Measurements from ENCODE around the gene DOCK2.
"Not testable (repeated sequence)": the region's sequence is repeated elsewhere in the genome, so short reads cannot be mapped to it uniquely, and the experiment has no call there.

The DOCK2 gene

GRCh38 chr5:169740435-169740834, 103.4 kb downstream of the DOCK2 start:
- no peaks in the 10 kb centered on the region for H3K36me3 ChIP-seq (ENCODE audit: control insufficient read depth, insufficient read depth, low read length)
- H3K27me3 ChIP-seq (ENCODE audit: control insufficient read depth, insufficient read depth, low read length), result no peaks in the 10 kb centered on the region
- H3K9me3 ChIP-seq (ENCODE audit: control insufficient read depth, insufficient read depth, low read depth, low read length), result no peaks in the 10 kb centered on the region
- H3K4me1 ChIP-seq (ENCODE audit: control insufficient read depth, insufficient read depth, low read length), result no peaks in the 10 kb centered on the region; the same call in 1 of the 2 replicates
- H3K4me3 ChIP-seq (ENCODE audit: low read depth, low read length), result no peak overlapping the region
- H3K27ac ChIP-seq (ENCODE audit: low read depth, low read length), result no peak overlapping the region
- H3K9ac ChIP-seq (ENCODE audit: low read length), result no peak overlapping the region

- no peaks in the 10 kb centered on the region for H3K27me3 ChIP-seq (ENCODE audit: control insufficient read depth, insufficient read depth, low read length)
- H3K4me1 ChIP-seq (ENCODE audit: control insufficient read depth, insufficient read depth, low read length), result peaks cover 13% of the 10 kb centered on the region; the same call in 1 of the 2 replicates
- H3K27ac ChIP-seq (ENCODE audit: low read depth, low read length), result no peak overlapping the region
- no peaks in the 10 kb centered on the region for H3K9me3 ChIP-seq (ENCODE audit: control insufficient read depth, insufficient read depth, low read depth, low read length)
- no peaks in the 10 kb centered on the region for H3K36me3 ChIP-seq (ENCODE audit: control insufficient read depth, insufficient read depth, low read length)
- H3K4me3 ChIP-seq (ENCODE audit: low read depth, low read length), result no peak overlapping the region
- no peak overlapping the region for H3K9ac ChIP-seq (ENCODE audit: low read length)
Measured at GRCh38 chr5:169742771-169743296, 105.8 kb downstream of the DOCK2 start.

- Histone ChIP-seq H3K36me3 (ENCODE audit: control insufficient read depth, insufficient read depth, low read length) (no peaks in the 10 kb centered on the region), H3K9ac (ENCODE audit: low read length) (no peak overlapping the region), H3K4me1 (ENCODE audit: control insufficient read depth, insufficient read depth, low read length) (peaks cover 13% of the 10 kb centered on the region; the same call in 1 of the 2 replicates), H3K4me3 (ENCODE audit: low read depth, low read length) (no peak overlapping the region), H3K9me3 (ENCODE audit: control insufficient read depth, insufficient read depth, low read depth, low read length) (no peaks in the 10 kb centered on the region), H3K27me3 (ENCODE audit: control insufficient read depth, insufficient read depth, low read length) (no peaks in the 10 kb centered on the region), H3K27ac (ENCODE audit: low read depth, low read length) (no peak overlapping the region)
Measured at GRCh38 chr5:169744336-169744735, 107.3 kb downstream of the DOCK2 start.

DNA sequence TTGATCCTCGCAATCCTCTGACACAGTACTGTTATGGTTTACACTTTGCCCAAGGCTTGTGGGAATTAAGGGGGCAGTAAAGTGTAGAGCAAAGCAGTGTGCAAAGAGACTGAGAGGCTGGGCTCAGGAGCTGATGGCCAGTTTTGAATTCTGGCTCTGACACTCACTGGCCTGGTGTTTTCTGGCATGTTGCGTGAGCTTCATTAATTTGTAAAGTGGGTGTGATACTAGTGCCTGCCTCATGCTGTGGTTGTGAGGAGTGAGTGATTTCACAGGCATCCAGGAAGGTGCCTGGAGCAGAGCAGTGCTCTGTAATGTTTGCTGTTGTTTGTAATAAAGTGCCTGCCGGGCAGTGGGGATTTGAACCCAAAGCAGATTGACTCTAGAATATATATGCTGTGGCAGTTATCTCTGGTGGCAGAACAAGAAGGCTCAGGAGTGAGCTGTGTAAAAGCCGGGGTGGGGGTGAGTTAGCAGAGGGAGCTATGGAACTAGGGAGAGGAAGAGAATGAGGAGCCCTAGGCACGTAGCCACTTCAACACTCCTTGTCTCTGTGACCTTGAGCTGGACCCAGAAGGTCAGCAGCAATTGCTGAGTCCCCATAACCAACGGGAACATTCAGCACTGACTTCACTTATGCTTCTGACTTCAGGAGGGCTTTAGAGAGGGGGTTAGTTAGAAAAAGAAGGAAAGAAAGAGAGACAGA, 108.5 kb downstream of the DOCK2 start:
- Histone ChIP-seq H3K9ac (ENCODE audit: low read length) (no peak overlapping the region), H3K27ac (ENCODE audit: low read depth, low read length) (no peak overlapping the region; the same call in 1 of the 2 replicates), H3K4me3 (ENCODE audit: low read depth, low read length) (no peak overlapping the region), H3K9me3 (ENCODE audit: control insufficient read depth, insufficient read depth, low read depth, low read length) (no peaks in the 10 kb centered on the region), H3K4me1 (ENCODE audit: control insufficient read depth, insufficient read depth, low read length) (peaks cover 13% of the 10 kb centered on the region; the same call in 1 of the 2 replicates), H3K27me3 (ENCODE audit: control insufficient read depth, insufficient read depth, low read length) (no peaks in the 10 kb centered on the region), H3K36me3 (ENCODE audit: control insufficient read depth, insufficient read depth, low read length) (no peaks in the 10 kb centered on the region)

DNA sequence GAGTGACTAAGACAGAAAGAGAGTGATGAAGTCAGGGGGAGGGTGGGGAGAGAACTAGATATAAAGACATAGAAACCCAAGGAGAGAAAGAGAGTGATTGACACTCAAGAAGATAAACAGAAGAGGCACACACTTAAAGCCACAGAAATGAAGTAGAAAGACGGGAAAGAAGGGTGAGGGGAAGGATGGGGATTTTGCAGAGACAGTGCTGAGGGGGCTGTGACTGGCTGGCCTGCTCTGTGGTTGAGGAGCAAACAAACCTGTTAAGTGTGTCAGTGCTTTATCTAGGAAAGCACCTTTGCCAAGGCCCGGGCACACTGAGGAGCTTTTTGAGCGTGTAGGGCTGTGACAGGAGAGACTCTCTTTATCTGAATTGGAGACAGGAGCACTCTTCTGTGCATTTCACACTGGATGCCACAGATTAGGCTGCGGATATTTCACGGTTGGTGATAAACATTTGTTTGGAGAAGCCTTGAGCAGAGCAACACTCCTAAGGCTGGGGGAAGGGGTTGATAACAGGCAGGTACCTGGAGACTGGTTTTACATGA, 109.1 kb downstream of the DOCK2 start:
- Histone ChIP-seq H3K27ac (ENCODE audit: low read depth, low read length) (no peak overlapping the region; the same call in 1 of the 2 replicates), H3K9ac (ENCODE audit: low read length) (no peak overlapping the region), H3K9me3 (ENCODE audit: control insufficient read depth, insufficient read depth, low read depth, low read length) (no peaks in the 10 kb centered on the region), H3K4me1 (ENCODE audit: control insufficient read depth, insufficient read depth, low read length) (peaks cover 13% of the 10 kb centered on the region; the same call in 1 of the 2 replicates), H3K27me3 (ENCODE audit: control insufficient read depth, insufficient read depth, low read length) (no peaks in the 10 kb centered on the region), H3K4me3 (ENCODE audit: low read depth, low read length) (no peak overlapping the region), H3K36me3 (ENCODE audit: control insufficient read depth, insufficient read depth, low read length) (no peaks in the 10 kb centered on the region)

DNA sequence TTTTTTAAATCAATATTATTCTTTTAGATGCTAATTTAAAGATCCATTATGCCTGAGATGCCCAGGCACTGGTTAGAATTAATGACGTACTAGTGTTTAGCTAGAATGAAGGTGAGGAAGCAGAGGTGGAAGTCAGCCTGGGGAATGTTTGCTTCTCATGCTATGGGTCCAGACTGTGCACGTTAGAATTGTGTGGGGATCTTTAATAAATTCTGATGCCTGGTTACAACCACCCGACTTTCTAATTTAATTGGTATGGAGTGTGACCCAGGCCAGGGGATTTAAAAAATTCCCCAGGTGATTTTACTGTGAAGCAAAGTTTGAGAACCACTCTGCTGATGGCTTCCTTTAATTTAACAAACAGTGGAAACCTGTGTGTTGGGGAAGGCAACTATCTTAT, 111.1 kb downstream of the DOCK2 start:
- peaks cover 13% of the 10 kb centered on the region; the same call in 1 of the 2 replicates for H3K4me1 ChIP-seq (ENCODE audit: control insufficient read depth, insufficient read depth, low read length)
- H3K27me3 ChIP-seq (ENCODE audit: control insufficient read depth, insufficient read depth, low read length), result no peaks in the 10 kb centered on the region
- no peaks in the 10 kb centered on the region for H3K36me3 ChIP-seq (ENCODE audit: control insufficient read depth, insufficient read depth, low read length)
- H3K4me3 ChIP-seq (ENCODE audit: low read depth, low read length), result no peak overlapping the region
- H3K27ac ChIP-seq (ENCODE audit: low read depth, low read length), result no peak overlapping the region
- no peaks in the 10 kb centered on the region for H3K9me3 ChIP-seq (ENCODE audit: control insufficient read depth, insufficient read depth, low read depth, low read length)
- no peak overlapping the region for H3K9ac ChIP-seq (ENCODE audit: low read length)

DNA sequence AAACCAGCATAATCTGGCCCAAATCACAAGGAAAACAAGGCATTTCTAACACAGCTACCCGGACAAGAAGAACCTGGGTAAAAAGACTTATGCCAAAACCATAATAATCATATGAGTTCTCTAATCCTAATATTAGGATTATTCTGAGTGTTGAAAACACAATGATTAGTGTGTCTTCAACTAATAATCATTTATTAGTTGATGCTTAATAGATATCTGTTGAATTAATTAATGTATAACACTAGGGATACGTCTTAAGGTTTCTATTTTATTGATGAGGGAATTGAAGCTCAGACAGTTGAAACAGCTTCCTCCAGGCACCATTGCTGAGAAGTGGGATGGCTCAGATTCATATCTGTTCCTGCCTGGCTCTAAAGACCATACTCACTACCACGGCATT, 112.2 kb downstream of the DOCK2 start:
- Histone ChIP-seq H3K9ac (ENCODE audit: low read length) (no peak overlapping the region), H3K4me3 (ENCODE audit: low read depth, low read length) (no peak overlapping the region), H3K36me3 (ENCODE audit: control insufficient read depth, insufficient read depth, low read length) (no peaks in the 10 kb centered on the region), H3K27ac (ENCODE audit: low read depth, low read length) (no peak overlapping the region), H3K9me3 (ENCODE audit: control insufficient read depth, insufficient read depth, low read depth, low read length) (no peaks in the 10 kb centered on the region), H3K4me1 (ENCODE audit: control insufficient read depth, insufficient read depth, low read length) (peaks cover 19% of the 10 kb centered on the region), H3K27me3 (ENCODE audit: control insufficient read depth, insufficient read depth, low read length) (no peaks in the 10 kb centered on the region)

GRCh38 chr5:169751490-169751889, 114.4 kb downstream of the DOCK2 start:
- no peaks in the 10 kb centered on the region for H3K9me3 ChIP-seq (ENCODE audit: control insufficient read depth, insufficient read depth, low read depth, low read length)
- no peaks in the 10 kb centered on the region for H3K27me3 ChIP-seq (ENCODE audit: control insufficient read depth, insufficient read depth, low read length)
- H3K9ac ChIP-seq (ENCODE audit: low read length), result no peak overlapping the region
- H3K4me1 ChIP-seq (ENCODE audit: control insufficient read depth, insufficient read depth, low read length), result peaks cover 13% of the 10 kb centered on the region
- no peaks in the 10 kb centered on the region for H3K36me3 ChIP-seq (ENCODE audit: control insufficient read depth, insufficient read depth, low read length)
- H3K4me3 ChIP-seq (ENCODE audit: low read depth, low read length), result no peak overlapping the region
- H3K27ac ChIP-seq (ENCODE audit: low read depth, low read length), result no peak overlapping the region

- not testable (repeated sequence) for H3K27ac ChIP-seq (ENCODE audit: low read depth, low read length); H3K4me3 ChIP-seq (ENCODE audit: low read depth, low read length); H3K9me3 ChIP-seq (ENCODE audit: control insufficient read depth, insufficient read depth, low read depth, low read length); H3K9ac ChIP-seq (ENCODE audit: low read length); H3K27me3 ChIP-seq (ENCODE audit: control insufficient read depth, insufficient read depth, low read length); H3K36me3 ChIP-seq (ENCODE audit: control insufficient read depth, insufficient read depth, low read length); H3K4me1 ChIP-seq (ENCODE audit: control insufficient read depth, insufficient read depth, low read length)
Measured at GRCh38 chr5:169752566-169752965, 115.5 kb downstream of the DOCK2 start.

DNA sequence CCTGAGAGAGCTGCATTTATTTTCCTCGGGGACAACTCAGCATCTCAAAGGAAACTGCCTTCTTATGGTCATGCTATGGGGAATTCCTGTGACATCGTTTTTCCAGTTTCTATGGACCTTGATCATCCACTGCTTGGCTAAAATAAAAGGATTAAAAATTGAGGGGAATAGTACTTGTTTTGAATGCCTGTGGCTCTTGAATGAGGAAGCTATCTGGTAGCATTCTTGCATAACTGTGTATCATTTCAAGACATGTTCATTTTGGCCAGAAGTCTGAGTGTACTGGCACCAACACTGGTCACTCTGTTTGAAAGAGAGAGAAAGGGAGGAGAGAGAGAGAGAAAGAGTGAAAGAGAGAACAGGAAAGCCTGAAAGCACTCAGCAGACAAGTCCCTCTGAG, 116.7 kb downstream of the DOCK2 start:
- Histone ChIP-seq H3K27ac (ENCODE audit: low read depth, low read length) (no peak overlapping the region), H3K9ac (ENCODE audit: low read length) (no peak overlapping the region), H3K36me3 (ENCODE audit: control insufficient read depth, insufficient read depth, low read length) (no peaks in the 10 kb centered on the region), H3K27me3 (ENCODE audit: control insufficient read depth, insufficient read depth, low read length) (no peaks in the 10 kb centered on the region), H3K9me3 (ENCODE audit: control insufficient read depth, insufficient read depth, low read depth, low read length) (no peaks in the 10 kb centered on the region), H3K4me3 (ENCODE audit: low read depth, low read length) (no peak overlapping the region), H3K4me1 (ENCODE audit: control insufficient read depth, insufficient read depth, low read length) (peaks cover 9% of the 10 kb centered on the region)

DNA sequence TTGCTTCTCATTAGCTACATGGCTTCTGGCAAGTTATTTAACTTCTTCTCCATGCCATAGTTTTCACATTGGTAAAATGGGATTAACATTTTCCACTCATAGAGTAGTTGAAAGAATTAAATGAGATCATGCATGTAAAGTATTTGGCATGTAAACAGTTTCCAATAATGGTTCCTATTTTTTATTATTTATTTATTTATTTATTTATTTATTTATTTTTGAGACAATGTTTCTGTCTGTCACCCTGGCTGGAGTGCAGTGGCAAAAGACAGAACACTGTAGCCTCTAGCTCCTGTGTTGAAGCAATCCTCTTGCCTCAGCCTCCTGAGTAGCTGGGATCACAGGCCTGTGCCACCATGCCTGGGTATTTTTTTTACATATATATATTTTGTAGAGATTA, 117.7 kb downstream of the DOCK2 start:
- Histone ChIP-seq H3K4me1 (ENCODE audit: control insufficient read depth, insufficient read depth, low read length) (peaks cover 9% of the 10 kb centered on the region), H3K36me3 (ENCODE audit: control insufficient read depth, insufficient read depth, low read length) (no peaks in the 10 kb centered on the region), H3K27ac (ENCODE audit: low read depth, low read length) (no peak overlapping the region), H3K27me3 (ENCODE audit: control insufficient read depth, insufficient read depth, low read length) (no peaks in the 10 kb centered on the region), H3K4me3 (ENCODE audit: low read depth, low read length) (no peak overlapping the region), H3K9me3 (ENCODE audit: control insufficient read depth, insufficient read depth, low read depth, low read length) (no peaks in the 10 kb centered on the region), H3K9ac (ENCODE audit: low read length) (no peak overlapping the region)

Data from HUES6 (cell line).